Stimulated activated CD4-positive, alpha-beta T cell treated with anti-CD3 and anti-CD28 coated beads, Interleukin-12 subunit alpha, Interleukin-12 subunit beta, amount 100 ng/mL, for 48 hours (primary cell): ENCODE measurements around the gene FEV.

Experiments used
- DNase-seq, 3 donors: peaks; one replicate each; pipeline ENCODE4 v3.0.0-alpha.2; 2020; ENCODE audit warnings: low read depth in 2 of 3, low spot score in 1 of 3

FEV gene

DNA sequence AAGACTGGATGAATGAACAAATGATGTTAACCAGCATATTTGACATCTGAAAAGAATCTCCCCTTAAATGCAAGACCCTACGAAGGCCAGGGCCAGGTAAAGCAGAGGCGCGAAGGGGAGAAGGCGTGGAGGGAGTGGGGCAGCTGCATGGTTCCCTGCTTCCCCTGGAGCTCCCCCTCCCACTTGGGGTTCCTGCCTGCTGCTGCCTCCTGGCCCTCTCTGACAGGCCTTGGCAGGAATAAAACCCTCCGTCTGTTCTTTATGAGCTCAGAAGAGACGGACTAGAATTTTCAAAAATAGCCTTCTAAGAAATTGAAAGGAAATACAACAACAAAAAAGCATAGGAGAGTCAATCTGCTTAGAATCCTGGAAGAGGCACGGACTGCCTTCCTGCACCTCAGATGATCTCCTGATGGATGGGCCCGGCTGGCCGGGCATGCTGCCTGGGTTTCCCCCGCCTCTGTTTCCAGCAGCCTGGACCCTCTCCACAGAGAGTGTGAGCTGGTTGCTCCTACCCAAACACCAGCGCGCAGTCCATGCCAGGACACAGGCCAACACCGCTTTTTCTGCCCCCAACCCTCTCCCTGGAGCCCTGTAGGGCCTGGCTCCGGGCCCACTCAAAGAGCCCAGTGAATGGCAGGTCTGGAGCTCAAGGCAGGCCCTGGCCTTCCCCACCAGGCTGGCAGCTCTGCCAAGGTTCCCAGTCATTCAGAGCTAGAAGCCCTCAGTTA, 32.4 kb upstream of the FEV start:
- no peak for DNase-seq

GRCh38 chr2:219016721-219017120, 31.7 kb upstream of the FEV start:
- DNase-seq = no peak

- DNase-seq = no peak
Measured at GRCh38 chr2:219010873-219011272, 25.9 kb upstream of the FEV start.

- DNase-seq = no peak
Measured at GRCh38 chr2:219010162-219010756, 25.3 kb upstream of the FEV start.

GRCh38 chr2:219009294-219009693, 24.3 kb upstream of the FEV start:
- DNase-seq = no peak

DNA sequence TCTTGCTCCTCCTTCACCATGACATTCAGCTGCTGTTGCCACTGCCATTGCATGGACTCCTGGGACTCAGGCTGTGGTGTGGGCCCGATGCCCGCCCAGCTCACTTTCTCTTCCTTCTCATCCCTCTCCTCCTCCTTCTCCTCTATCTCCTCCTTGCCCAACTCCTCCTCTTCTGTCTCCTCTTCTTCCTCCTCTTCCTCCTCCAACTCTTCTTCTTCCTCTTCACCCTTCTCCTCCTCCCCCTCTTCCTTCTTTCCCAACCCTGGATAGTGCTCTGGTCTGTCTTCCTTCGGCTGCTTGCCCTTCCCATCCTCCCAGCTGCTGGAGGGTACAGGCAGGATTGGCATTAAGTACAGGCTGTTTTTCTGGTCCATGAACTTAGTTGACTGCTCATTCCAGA, 19.0 kb upstream of the FEV start:
- no peak for DNase-seq

DNA sequence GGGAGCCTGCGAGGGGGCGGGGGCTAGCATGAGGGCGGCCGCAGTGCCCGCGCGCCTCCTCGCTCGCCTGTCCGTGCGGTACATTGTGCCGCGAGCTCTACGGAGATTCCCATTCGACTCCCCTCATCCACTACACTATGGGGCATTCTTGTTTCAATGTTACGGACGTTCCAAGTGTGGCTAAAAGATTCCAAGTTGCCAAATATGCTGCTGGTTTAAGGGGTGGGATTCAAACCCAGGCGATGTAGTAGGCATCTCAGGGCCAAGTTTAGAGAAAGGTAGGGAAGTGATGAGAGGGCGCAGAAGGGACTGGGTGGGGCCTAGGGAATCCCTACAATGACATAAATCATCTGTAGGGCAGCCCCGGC, 18.3 kb upstream of the FEV start:
- no peak for DNase-seq

DNA sequence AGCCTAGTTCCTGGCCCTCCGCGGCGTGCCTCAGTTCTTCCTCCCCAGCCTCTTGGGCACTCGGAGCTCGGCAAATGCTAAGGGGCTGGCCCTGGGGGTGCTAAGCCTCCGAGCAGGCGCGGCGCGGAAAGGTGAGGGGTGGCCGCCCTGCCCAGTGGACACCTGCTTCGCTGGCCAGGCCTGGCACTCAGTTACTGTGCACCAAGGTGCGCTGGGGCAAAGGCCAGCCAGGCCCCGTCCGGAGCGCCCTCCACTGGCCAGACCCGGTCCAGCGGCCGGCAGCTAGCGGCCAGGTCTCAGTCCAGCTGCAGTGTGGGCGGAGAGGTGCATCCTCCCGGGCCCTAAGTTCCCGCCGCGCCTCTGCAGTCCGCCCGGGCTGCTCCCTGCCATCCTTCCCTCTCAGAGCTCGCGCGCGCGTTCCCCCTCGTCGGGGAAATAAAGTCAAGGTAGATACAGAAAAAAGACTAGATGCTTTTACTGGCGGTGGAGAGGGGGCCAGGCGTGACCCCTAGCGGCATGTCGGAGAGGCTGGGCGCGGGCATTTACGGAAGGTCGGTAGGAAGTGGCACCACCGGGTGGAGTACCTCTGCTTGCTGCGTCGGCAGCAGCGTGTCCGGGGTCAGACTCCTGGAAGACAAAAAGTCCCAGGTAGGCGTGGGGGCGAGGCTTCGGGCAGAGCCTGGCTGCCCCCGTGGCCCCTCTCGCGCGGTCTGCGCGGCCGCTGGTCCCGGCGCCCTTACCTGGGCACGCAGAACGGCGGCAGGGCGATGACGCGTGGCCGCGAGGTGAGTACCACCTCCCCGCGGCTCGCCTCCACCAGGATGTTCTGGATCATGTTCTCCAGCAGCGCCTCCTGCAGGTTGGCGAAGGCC, 17.6 kb upstream of the FEV start:
- DNase-seq = peak; percentile 37 to 52 (median 46)

DNA sequence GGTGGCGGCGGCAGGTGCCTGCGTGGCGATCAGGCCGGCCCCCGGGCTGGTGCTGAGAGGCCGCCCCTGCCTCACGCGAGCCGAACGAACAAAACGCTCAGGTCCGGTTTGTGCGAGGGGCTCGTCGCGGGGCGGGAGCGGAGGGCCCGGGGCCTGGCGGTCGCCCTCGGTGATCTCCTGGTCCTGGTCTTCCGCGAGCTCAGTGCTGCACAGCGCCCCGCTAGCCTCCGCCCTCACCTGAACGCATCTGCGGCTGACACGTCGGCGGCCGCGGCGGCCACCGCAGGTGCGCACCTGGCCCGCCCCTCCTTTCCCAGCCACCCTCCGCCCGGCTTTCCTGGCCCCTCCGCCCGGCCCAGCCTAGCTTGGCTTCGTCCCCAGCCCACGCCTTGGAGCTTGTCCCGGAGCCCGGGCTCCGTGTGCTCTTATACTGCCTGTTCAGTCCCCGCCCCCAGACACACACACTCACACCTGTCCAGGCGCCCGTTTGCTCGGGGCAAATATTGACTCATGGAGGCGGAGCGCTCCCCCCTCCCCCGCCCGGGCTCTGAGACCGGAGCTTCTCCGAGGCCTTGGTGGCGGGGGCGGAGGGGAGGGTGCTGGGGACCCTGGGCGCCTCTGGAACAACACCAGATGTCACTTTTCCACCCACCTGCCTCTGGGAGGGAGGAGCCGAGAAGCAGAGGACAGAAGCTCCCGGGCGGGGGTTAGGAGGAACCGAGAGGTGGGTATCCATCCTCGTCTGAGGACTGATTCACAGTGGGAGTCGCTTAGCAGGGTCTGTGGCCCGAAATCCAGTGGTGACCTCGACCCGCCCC, 16.8 kb upstream of the FEV start:
- no peak for DNase-seq

- DNase-seq = no peak
Measured at GRCh38 chr2:219001100-219001576, 16.2 kb upstream of the FEV start.

DNA sequence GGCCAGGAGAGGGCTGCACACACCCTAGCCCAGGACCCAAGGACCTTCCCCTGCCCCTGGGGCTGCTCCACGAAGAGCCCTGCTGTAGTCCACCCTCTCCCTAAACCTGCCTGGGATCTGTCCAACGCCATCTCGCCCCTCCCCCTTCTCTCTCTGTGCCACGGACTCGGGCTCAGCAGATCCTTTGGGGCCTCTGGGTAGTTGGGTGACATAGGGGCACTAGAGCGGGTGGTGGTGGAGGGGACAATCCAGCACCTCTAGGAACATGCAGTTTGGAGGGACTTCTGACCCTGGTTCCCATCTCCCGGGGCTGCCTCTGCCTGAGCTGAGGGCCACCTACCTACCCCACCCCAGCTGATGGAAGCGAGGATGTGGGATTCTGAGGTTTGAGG, 15.6 kb upstream of the FEV start:
- DNase-seq = no peak

DNA sequence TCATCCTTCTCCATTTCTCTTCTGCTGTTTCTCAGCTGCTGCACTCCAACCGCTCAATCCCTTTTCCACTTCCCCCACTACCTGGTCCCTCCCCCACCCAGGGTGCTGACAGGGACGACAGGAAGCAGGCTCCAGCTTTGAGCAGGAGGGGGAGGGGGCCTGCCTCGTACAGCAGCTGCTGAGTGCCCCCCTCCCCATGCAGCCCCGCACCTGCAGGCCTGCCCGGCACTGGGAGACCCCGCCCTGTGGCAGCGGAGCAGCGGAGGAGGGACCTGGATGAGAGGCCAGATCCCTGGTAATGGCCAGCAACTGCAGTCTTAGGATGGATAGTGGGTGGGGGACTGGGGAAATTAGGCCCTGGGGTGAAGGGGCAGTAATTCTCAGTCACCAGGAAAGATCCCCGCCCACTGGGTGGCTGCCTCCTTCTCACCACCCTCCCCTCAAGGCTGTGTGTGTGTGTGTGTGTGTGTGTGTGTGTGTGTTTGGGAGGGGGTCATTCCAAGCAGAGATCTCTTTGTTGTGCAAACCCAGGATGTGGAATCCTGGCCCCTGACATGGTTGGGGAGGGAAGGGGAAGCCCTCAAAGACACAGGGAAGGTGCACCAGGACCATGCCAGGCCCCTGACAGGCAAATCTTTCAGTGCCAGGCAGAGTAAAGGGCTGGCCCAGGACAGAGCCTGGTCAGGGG, 15.0 kb upstream of the FEV start:
- DNase-seq = no peak

DNA sequence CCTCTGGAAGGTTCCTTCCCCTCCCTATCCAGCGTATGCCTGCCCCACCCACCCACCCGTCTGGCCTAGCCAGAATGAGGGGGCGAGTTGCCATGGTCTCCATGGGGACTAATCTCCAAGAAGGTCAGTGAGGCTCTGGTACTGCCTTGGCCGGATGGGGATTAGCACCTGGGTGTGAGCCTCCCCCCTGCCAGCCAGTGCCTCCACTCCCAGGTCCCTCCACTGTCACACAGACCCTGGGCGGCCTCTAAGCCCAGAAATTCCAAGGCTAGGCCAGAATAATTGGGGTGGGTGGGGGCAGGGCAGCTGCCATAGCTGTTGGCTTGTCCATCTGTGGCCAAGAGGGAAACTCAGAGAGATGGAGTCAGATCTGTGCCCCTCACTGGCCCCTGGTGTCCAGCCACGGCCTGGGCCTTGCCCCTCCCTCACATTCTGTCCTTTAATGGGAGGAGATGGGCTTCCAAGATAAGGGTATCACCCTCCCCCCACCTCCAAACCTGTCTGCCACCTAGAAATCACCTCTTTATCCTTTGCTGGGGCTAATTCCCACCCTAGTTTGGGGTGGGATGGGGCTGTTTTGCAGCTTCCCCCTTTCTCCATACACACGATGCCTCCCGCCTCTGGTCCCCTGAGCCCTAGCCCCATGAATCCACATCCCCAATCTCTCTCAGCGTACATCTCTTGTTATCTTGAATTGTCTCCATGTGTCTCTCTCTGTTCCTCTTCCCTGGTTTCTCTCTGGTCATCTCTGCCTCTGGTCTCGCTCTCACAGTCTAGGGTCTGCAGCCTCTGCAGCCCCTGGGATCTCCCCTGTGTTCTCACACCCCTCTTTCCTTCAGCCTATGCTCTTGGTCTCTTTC, 14.3 kb upstream of the FEV start:
- DNase-seq = no peak

DNA sequence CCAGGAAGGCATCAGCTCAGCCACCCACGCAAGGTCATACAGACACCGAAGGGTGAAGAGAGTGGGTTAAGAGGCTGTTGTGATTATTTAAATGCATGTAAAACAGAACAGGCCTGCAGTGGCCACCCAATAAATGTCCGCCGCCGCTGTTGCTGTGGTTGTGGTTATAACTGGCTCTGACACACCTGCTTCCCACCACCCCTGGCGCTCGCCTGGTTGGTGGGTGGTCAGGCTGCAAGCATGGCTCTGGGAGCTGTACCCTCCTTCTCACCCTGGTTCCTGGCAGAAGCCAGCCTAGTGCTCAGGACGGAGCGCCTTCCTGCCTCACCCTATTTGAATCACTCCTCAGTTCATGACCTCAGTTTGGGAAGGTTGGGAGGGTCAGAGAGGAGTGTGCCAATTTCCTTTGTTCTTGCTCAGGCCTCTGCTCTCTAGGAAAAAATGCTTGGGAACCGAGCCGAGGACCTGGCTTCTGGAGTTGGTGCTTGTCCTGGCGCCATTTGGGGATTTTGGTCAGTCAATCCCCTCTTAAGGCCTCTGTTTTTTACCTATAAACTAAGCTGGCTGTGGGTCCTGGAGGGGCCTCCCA, 13.5 kb upstream of the FEV start:
- no peak for DNase-seq

GRCh38 chr2:218997731-218998130, 12.7 kb upstream of the FEV start:
- DNase-seq = no peak

DNA sequence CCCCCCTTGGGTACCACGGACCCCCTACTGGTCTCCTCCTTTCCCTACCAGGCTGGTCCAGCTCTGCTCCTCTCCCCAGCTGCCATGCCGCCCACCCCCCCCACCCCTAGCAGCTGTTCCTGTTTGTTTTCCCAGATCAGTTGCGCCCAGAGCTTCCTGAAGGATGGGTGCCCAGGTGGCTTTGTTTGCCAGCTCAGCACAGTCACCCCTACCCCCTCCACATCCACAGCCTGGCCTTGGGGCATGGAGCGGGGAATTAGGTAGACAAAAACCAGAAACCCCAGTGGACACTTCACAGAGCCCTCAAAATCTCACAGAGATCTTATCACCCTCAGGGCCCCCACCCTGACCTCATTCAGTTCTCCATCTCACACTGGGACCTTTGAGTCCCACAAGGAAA, 12.0 kb upstream of the FEV start:
- DNase-seq = no peak

- peak; percentile 63 to 90 (median 80) for DNase-seq
Measured at GRCh38 chr2:218995972-218996711, 11.2 kb upstream of the FEV start.

GRCh38 chr2:218995561-218995960, 10.6 kb upstream of the FEV start:
- DNase-seq = no peak
